GM18951 (cell line): ENCODE measurements around the gene SCTR.

Experiments
- POLR2A ChIP-seq: IDR thresholded peaks from 4 replicates; pipeline ENCODE4 v1.6.1; 2011; ENCODE audit warnings: mild to moderate bottlenecking; ENCODE audit not compliant: insufficient read length, insufficient read depth; ENCODE audit errors: extremely low read depth
- in situ Hi-C: fragments of 300-500 bp; cut with MboI; formaldehyde crosslinking; loops from one replicate; pipeline ENCODE4 v1.12.0; 2022; ENCODE audit warnings: low sequenced_read_pairs, mixed read lengths, inconsistent platforms; ENCODE audit not compliant: unreplicated experiment

The SCTR gene

DNA sequence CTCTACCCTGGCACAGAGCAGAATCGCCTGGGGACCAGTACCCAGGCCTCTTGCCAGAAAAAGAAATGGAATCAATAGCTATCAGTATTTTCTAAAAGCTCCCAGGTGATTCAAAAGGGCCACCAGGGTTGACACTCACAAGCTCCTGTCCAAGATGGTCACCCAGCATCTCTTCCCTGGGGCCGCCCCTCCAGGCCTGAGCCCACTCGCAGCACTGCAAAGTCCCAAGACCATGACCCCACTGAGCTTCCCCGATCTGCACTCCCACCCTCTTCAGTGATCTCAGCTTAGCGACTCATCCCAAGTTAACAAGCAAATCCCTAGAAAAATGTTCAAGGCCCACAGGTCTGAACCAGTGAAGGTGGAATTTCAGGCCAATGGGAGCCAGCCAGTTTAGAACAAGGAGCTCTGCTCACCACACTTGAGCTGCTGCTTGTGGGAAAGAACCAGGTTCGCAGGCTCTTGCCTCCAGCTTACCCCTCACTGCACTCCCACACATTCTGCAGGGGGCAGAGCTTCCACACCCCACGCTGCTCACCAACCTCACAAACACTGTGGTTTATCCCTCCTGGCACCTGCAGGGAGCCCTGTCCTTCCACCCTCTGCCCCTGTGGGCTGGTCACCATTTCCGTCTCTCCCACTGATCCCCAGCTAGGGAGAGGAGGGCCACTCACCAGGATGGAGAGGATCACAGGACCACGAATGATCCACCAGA is 72.8 kb downstream of the SCTR start:
- in situ Hi-C loops = no loop called here

DNA sequence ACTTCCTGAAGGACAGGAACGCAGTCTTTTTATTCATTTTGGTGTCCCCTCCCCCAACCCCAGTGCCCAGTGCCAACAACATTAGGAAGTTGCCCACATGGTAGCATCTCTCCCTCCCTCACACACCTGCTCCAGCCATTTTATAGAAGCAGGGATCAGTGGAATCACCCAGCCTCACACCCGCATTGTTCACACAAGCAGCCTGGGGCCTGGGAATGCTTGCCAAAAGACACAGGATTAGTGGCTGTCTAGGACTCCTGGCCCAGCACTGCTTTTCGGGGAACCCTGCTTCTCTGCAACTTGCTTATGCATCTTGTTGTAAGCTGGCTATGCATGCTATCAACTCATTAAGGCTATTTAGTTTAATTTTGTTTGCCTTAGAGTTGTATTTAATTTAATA is 74.8 kb downstream of the SCTR start:
- in situ Hi-C loops = no loop called here

More for the DNA sequence above, 72.8 kb downstream of the SCTR start:
- TF ChIP-seq POLR2A = no peak

DNA sequence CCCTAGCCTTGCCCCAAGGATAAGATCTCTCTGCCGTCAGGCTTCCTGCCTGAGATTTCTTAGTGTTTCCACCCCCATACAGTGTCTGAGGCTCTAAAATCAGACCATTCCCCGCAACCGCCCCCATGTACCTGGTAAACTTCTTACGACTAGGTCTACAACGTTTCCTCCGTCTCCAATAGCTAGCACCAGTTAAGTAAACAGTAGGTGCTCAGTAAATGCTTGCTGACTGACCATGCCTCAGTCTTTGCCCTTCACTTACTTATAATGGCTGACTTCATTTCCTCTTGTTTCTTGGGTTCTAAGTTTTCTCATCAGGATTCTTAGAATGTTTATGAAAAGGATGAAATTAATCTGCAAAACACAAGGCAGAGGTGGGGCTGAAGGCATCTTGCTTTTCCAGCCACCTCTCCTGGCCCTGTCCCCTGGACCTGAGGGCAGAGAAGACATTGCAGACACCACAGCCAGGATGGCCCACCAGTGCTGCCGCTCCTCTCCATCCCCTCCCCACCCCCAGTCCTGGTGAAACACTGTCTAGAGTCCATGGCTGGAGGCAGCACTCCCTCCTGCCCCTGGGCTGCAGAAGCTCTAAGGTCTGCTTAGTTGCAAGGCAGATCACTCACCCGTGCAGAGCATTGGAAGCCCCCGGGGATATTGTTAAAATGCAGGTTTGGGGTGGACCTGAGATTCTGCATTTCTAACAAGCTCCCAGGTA is 75.7 kb downstream of the SCTR start:
- no peak for TF ChIP-seq POLR2A
- in situ Hi-C loops = no loop called here

More for the DNA sequence above, 74.8 kb downstream of the SCTR start:
- no peak for TF ChIP-seq POLR2A

DNA sequence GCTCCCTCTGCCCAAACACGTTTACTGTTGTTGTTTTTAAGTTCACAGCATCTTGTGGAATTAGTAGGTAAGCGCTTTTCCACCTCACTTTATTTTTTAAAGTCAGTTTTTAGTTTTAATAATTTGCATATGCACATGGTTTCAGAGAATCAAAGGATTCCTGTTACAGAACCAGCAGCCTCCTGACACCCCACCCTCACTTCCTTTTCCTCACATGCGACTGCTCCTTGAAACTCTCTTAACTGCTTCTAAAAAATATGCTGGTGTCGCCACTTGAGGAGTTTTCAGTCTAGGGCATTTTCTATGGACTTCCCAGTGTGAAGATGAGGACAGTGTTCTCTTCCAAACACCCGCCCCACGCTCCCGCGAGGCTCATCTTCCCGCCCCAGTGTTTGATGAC is 78.2 kb downstream of the SCTR start:
- in situ Hi-C loops = no loop called here
- TF ChIP-seq POLR2A = no peak

GRCh38 chr2:119442850-119443249 is 81.4 kb downstream of the SCTR start:
- in situ Hi-C loops = no loop called here
- no peak for TF ChIP-seq POLR2A

DNA sequence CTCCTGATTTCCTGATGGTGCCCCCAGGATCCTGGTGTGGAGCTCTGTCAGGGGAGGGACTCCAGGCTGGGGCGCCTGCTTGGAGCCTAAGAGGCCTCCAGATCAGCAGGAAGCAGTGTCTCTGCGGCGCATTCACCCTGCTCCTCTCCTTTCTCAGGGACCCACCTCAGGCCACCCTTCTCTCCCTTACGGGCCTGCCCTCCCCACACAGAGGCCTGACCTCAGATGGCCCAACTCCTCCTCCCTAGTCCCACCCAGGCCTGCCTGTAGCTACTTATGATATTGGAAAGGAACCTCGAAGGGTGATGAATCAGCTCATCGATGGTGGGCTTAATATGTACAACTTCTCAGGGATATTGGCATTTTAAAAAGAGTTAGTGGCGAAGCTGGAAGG is 82.1 kb downstream of the SCTR start:
- no peak for TF ChIP-seq POLR2A
- in situ Hi-C loops = no loop called here

- in situ Hi-C loops = no loop called here
- TF ChIP-seq POLR2A = no peak
These were observed 82.7 kb downstream of the SCTR start for GRCh38 chr2:119441376-119442225.

DNA sequence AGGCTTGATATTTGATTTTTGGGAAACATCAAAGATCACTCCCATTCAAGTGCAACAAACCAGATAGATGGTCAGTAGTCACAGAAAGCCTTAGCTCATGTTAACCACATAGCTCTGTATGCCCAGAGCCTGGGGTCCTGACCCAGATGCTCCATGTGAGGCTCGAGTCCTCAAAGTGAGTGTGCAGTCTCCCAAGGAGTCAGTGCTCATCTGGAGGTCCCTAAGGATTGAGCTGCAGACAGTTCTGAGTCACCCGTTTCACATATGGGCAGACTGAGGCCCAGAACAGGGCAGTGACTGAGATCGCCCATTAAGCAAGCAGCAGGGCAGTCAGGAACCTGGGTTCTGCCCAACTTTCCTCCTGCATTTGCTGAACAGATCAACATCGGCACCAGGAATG is 83.4 kb downstream of the SCTR start:
- no peak for TF ChIP-seq POLR2A
- in situ Hi-C loops = no loop called here

- TF ChIP-seq POLR2A = no peak
- in situ Hi-C loops = no loop called here
These were observed 83.8 kb downstream of the SCTR start for GRCh38 chr2:119440501-119440870.

DNA sequence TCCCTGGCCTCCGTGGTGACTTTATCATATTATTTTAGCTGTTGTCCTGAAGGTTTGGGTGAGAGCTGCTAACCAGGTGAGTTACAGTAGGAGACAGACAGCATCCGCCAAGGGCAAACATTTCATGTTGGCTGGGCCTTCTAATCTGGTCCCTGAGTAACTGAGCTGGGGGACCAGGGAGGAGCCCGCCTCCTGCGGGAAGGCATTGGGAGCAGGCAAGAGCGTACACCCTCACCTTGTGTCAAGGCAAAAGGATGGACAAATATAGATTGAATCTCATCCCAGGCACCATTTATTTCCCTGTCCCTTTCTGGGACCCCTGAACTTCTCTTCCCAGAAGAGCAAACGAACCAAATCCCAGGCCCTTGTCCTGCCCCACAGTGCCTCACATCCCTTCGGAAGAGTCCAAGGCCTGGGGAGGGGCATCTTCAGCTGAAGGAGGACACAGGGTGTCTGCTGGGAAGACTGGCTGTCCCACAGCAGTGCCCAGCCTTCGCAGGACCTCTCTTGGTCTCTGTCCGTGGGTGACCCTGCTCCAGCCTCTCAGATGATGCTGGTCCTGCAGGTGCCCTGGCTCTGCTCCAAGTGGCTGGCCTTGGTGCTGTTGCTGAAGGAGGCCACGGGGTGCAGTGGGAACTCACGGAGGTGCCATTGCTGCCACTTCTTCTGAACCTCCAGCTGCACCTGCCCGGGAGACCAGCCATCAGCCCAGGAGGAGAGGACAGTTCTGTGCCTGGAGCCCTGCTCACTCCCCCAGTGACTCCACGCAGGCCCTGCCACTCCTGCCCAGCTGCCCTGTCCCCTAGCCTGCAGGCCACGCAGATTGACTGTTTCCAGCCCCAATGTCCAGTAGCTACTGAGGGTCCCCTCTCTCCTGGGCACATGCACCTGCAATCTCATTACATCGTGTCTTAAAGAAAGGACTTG is 84.4 kb downstream of the SCTR start:
- TF ChIP-seq POLR2A = no peak
- in situ Hi-C loops = no loop called here

DNA sequence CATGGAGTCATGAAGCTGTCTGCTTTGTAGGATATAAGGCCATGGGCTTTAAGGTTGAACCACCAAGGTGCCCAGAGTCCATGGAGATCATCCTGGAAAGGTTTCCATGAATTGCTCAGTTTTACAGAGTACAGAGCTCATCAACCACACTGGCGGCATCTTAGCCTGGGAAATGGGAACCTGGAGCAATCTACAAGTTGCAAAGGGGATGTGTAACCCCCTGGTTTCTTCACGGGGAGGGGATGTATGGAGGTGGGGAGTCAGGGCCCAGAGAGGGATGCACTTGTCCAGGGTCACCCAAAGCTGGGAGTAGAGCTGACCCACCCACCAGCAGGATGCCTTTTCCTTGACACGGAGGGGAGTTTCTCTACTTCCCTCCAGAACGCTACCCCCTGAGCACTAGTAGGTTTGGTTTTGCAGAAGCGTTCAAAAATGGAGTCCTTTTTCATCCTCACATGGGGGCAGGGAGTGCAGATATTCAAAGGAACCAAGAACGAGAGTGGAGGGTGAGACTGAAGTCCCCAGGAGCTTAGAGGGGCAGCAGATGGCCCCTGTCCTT is 85.5 kb downstream of the SCTR start:
- no peak for TF ChIP-seq POLR2A
- in situ Hi-C loops = no loop called here

DNA sequence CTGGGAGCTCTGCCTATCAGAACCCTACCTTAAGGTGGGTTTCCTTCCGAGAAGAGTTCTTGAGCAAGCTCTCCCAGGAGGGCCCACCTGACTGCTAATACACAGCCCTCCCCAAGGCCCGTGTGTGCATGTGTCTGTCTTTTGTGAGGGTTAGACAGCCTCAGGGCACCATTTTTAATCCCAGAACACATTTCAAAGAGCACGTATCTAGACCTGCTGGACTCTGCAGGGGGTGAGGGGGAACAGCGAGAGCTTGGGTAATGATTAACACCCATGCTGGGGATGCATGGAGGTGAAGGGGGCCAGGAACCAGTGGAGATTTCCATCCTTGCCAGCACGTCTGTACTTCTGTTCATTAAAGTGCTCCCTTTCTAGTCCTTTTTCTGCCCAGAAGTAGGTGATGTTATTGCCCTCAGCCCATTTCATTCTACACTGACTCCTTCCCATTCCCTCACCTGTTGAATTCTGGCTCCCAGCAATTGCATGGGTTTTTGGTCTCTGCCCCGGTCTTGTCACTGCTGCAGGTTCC is 86.1 kb downstream of the SCTR start:
- no peak for TF ChIP-seq POLR2A
- in situ Hi-C loops = no loop called here
